ENCODE measurements around the gene TOM1L1. TPM values are rescaled to one million over a fixed set of nuclear protein-coding genes. Genes with fewer than 3 reads are reported as not detected.

Gene TOM1L1
- total RNA-seq, 1 experiment from 2014 or later, result 44.6 TPM

DNA sequence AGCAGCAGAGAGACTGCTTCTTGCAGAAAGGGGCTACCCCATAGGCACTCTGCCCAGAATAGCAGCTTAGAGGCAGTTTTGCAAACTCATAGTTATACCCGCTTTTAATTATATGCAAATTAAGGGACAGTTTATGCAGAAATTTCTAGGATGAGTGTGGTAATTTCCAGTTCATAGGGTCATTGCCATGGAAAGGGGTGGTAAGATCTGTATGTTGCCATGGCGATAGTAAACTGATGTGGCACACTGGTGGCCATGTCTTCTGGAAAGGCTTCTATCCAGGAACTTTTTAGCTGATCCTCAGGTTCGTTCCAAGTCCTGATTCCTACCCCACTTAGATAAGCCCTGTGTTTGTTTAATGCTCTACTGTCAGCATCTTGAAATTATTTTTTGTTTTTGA, 74.1 kb downstream of the TOM1L1 start:
- Mint-ChIP-seq H3K36me3 (ENCODE audit: insufficient read depth in 1 of 3, low read depth in 3 of 3) (peaks cover 11 to 23% (median 18%) of the 10 kb centered on the region in 3 experiments), H3K27me3 (ENCODE audit: low read depth) (no peaks in the 10 kb centered on the region), H3K4me1 (peaks cover 0 to 2% of the 10 kb centered on the region in 2 experiments; a peak in 1 of 4 replicates), H3K4me3 (no peak overlapping the region), H3K27ac (no peak overlapping the region), H3K9me3 (peaks cover 6 to 18% of the 10 kb centered on the region in 2 experiments)
- no peaks in the 10 kb centered on the region for H3K79me1 ChIP-seq (ENCODE audit: insufficient read depth, low read depth, low read length, poor library complexity, severe bottlenecking)
- H3K9me3 ChIP-seq (ENCODE audit: control insufficient read depth, low read depth, low read length), result no peaks in the 10 kb centered on the region
- no peak overlapping the region for H2AK5ac ChIP-seq (ENCODE audit: insufficient read length, low read length)
- no peak overlapping the region for H2BK20ac ChIP-seq (ENCODE audit: low read depth, low read length, poor library complexity, severe bottlenecking)
- no peak overlapping the region for H3K14ac ChIP-seq (ENCODE audit: insufficient read depth, low read length)
- no peak overlapping the region for H4K5ac ChIP-seq (ENCODE audit: insufficient read length, low read depth, low read length)
- H4K8ac ChIP-seq (replicated peaks; ENCODE audit: insufficient read length, low read depth, low read length), result no peak overlapping the region
- no peak overlapping the region for H3K23ac ChIP-seq (ENCODE audit: insufficient read length, low read depth, low read length)
- H2BK5ac ChIP-seq (ENCODE audit: insufficient read length, low read length), result no peak overlapping the region
- no peak overlapping the region for H3K4me2 ChIP-seq (ENCODE audit: insufficient read depth, insufficient read length, low read length)
- no peaks in the 10 kb centered on the region for H3K23me2 ChIP-seq (ENCODE audit: insufficient read length, low read depth, low read length, poor library complexity, severe bottlenecking)
- no peak overlapping the region for H3T11ph ChIP-seq (ENCODE audit: low read length)
- H3K79me2 ChIP-seq (ENCODE audit: insufficient read depth, low read length), result peaks cover 8% of the 10 kb centered on the region; the same call in 1 of the 2 replicates
- no peak overlapping the region for H2BK12ac ChIP-seq (ENCODE audit: insufficient read length, low read depth, low read length)
- H2BK15ac ChIP-seq (ENCODE audit: low read depth, low read length), result no peak overlapping the region
- no peak overlapping the region for H3K27ac ChIP-seq (ENCODE audit: insufficient read length, low read depth, low read length)
- H3K27me3 ChIP-seq (ENCODE audit: insufficient read depth, low read length), result no peaks in the 10 kb centered on the region
- H2AFZ ChIP-seq (ENCODE audit: low read length), result no peak overlapping the region
- H4K91ac ChIP-seq (ENCODE audit: insufficient read length, low read depth, low read length), result no peak overlapping the region
- no peak overlapping the region for H3K56ac ChIP-seq (ENCODE audit: insufficient read length, low read depth, low read length)
- H3K18ac ChIP-seq (ENCODE audit: insufficient read length, low read depth, low read length), result no peak overlapping the region
- TF ChIP-seq, protein P1, sequence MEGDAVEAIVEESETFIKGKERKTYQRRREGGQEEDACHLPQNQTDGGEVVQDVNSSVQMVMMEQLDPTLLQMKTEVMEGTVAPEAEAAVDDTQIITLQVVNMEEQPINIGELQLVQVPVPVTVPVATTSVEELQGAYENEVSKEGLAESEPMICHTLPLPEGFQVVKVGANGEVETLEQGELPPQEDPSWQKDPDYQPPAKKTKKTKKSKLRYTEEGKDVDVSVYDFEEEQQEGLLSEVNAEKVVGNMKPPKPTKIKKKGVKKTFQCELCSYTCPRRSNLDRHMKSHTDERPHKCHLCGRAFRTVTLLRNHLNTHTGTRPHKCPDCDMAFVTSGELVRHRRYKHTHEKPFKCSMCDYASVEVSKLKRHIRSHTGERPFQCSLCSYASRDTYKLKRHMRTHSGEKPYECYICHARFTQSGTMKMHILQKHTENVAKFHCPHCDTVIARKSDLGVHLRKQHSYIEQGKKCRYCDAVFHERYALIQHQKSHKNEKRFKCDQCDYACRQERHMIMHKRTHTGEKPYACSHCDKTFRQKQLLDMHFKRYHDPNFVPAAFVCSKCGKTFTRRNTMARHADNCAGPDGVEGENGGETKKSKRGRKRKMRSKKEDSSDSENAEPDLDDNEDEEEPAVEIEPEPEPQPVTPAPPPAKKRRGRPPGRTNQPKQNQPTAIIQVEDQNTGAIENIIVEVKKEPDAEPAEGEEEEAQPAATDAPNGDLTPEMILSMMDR (conservative IDR thresholded peaks at IDR 0.05), result no peak
- H4K20me1 ChIP-seq (ENCODE audit: control insufficient read depth, insufficient read depth, insufficient read length), result no peaks in the 10 kb centered on the region
- no peak for DNase-seq
- no CpG with 5 or more reads among the region's 3 CpGs for WGBS (ENCODE audit: extremely low coverage, insufficient read length, low lambda C conversion rate)
- H3K9ac ChIP-seq (ENCODE audit: extremely low read depth, insufficient read length, low read length), result no peak overlapping the region
- no peaks in the 10 kb centered on the region for H3K4me1 ChIP-seq (ENCODE audit: insufficient read depth, low read length)
- no peak overlapping the region for H2BK120ac ChIP-seq (ENCODE audit: low read depth, low read length, poor library complexity, severe bottlenecking)
- no peak overlapping the region for H3K4ac ChIP-seq (ENCODE audit: low read depth, low read length)
